Stimulated activated naive B cell treated with anti-CD40 and anti-IgM and Interleukin-4, amounts not matched to agents 10 μg/mL and 1 μg/mL and 100 μg/mL, for 72 hours (primary cell): ENCODE measurements around the gene DNAJC24.

ENCODE experiments used
- ATAC-seq, 2 donors: fragments of 150-1000 bp; cut with Tn5 transposase; replicated peaks; 2 replicates each; pipeline ENCODE4 v1.10.0; 2021; ENCODE audit warnings: moderate library complexity in 1 of 2
- DNase-seq: peaks from one replicate; pipeline ENCODE4 v3.0.0; 2021
- H3K27ac Mint-ChIP-seq: one replicate; pipeline ENCODE4 v1.8.0; 2022; ENCODE audit warnings: mild to moderate bottlenecking, mixed read lengths
- H3K27me3 Mint-ChIP-seq, 2 donors: one replicate each; pipeline ENCODE4 v1.8.0; 2022; ENCODE audit warnings: mixed read lengths in 2 of 2
- H3K36me3 Mint-ChIP-seq, 2 donors: one replicate each; pipeline ENCODE4 v1.8.0; 2022; ENCODE audit warnings: mixed read lengths in 2 of 2, mild to moderate bottlenecking in 1 of 2
- H3K4me1 Mint-ChIP-seq, 2 donors: one replicate each; pipeline ENCODE4 v1.8.0; 2022; ENCODE audit warnings: mixed read lengths in 2 of 2, mild to moderate bottlenecking in 1 of 2
- H3K4me3 Mint-ChIP-seq, 2 donors: one replicate each; pipeline ENCODE4 v1.8.0; 2022; ENCODE audit warnings: mild to moderate bottlenecking in 2 of 2, mixed read lengths in 2 of 2, moderate library complexity in 1 of 2
- H3K9me3 Mint-ChIP-seq, 2 donors: one replicate each; pipeline ENCODE4 v1.8.0; 2022; ENCODE audit warnings: mixed read lengths in 2 of 2, mild to moderate bottlenecking in 1 of 2

DNAJC24 gene

DNA sequence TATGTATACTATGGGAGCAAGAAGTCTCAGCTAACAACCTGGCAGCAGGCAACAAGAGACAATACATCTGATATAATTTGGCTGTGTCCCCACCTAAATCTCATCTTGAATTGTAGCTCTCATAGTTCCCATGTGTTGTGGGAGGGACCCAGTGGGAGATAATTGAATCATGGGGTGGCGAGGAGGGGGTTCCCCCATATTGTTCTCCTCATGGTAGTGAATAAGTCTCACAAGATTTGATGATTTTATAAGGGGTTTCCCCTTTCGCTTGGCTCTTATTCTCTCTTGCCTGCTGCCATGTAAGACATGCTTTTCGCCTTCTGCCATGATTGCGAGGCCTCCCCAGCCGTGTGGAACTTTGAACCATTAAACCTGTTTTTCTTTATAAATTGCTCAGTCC lies 6.2 kb downstream of the DNAJC24 start:
- DNase-seq (no peak), ATAC-seq (no peak)
- Mint-ChIP-seq H3K4me3 (no peak overlapping the region), H3K36me3 (peaks cover 12 to 21% of the 10 kb centered on the region in 2 donors), H3K4me1 (peaks cover 4 to 10% of the 10 kb centered on the region in 2 donors), H3K27me3 (no peaks in the 10 kb centered on the region), H3K9me3 (no peaks in the 10 kb centered on the region), H3K27ac (no peak overlapping the region)

DNA sequence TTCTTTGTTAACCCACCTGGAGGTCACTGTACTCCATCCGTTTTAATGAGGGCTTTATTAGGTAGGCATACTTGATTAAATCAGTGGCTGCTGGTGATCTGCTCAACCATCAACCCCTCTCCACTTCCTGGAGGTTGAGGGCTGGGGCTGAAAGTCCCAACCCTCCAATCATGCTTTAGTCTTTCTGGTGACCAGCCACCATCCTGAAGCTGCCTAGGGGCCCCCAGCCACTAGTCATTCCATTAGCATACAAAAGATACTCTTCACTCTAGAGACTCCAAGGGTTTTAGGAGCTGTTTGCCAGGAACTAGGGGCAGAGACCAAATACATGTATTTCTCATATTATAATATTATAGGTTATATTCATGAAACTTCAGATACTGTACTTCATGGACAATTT lies 13.5 kb downstream of the DNAJC24 start:
- DNase-seq (no peak), ATAC-seq (no peak)
- no peak overlapping the region for H3K4me3 Mint-ChIP-seq
- H3K27ac Mint-ChIP-seq = no peak overlapping the region
- no peaks in the 10 kb centered on the region for H3K27me3 Mint-ChIP-seq
- no peaks in the 10 kb centered on the region for H3K9me3 Mint-ChIP-seq
- peaks cover 3 to 4% of the 10 kb centered on the region in 2 donors for H3K4me1 Mint-ChIP-seq
- peaks cover 21 to 30% of the 10 kb centered on the region in 2 donors for H3K36me3 Mint-ChIP-seq

GRCh38 chr11:31387379-31387778 lies 17.7 kb downstream of the DNAJC24 start:
- DNase-seq = no peak

DNA sequence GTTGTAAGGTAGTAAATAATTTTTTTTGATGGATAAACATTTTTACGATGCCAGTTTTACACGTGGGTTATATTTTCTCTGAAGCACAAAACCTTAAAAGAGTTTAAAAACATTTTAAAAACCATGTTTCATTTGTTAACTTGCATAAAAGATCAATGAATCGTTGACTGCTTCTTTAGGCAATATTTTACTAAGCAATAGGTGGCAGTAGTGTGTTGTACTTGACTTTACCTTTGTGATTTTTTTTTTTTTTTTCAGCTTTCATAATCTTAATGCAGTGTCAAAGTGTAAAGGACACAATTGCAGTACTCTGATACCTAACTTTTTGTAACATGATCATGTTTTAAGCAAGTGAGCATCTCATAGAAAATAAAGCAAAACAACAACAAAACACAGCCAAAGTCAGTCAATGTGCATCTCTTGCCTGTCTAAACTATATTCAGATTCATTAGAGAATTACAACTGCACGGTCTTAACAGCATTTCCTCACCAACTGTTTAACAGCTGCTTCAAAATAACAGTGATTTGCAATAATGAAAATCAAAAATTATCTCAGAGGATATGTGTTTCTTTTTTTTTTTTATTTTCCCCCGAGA lies 27.7 kb downstream of the DNAJC24 start:
- no peak overlapping the region for H3K4me3 Mint-ChIP-seq
- H3K27ac Mint-ChIP-seq = no peak overlapping the region
- H3K4me1 Mint-ChIP-seq = peaks cover 0 to 6% of the 10 kb centered on the region in 2 donors
- H3K27me3 Mint-ChIP-seq = no peaks in the 10 kb centered on the region
- no peak for DNase-seq
- H3K9me3 Mint-ChIP-seq = peaks cover 3% of the 10 kb centered on the region in 2 donors
- no peak for ATAC-seq
- peaks cover 26 to 38% of the 10 kb centered on the region in 2 donors for H3K36me3 Mint-ChIP-seq

More at GRCh38 chr11:31387379-31387778, 17.7 kb downstream of the DNAJC24 start:
- no peak overlapping the region for H3K4me3 Mint-ChIP-seq
- H3K4me1 Mint-ChIP-seq = peaks cover 0 to 3% of the 10 kb centered on the region in 2 donors
- no peak for ATAC-seq
- no peaks in the 10 kb centered on the region for H3K27me3 Mint-ChIP-seq
- H3K27ac Mint-ChIP-seq = no peak overlapping the region
- H3K36me3 Mint-ChIP-seq = peaks cover 19 to 37% of the 10 kb centered on the region in 2 donors
- H3K9me3 Mint-ChIP-seq = peaks cover 5 to 8% of the 10 kb centered on the region in 2 donors

- peaks cover 3% of the 10 kb centered on the region in 2 donors for H3K9me3 Mint-ChIP-seq
- no peak overlapping the region for H3K27ac Mint-ChIP-seq
- H3K36me3 Mint-ChIP-seq = peaks cover 25 to 32% of the 10 kb centered on the region in 2 donors
- H3K4me1 Mint-ChIP-seq = peaks cover 0 to 4% of the 10 kb centered on the region in 2 donors
- H3K4me3 Mint-ChIP-seq = no peak overlapping the region
- H3K27me3 Mint-ChIP-seq = no peaks in the 10 kb centered on the region
- DNase-seq (no peak), ATAC-seq (no peak)
Observed at GRCh38 chr11:31404614-31405013, 35.0 kb downstream of the DNAJC24 start.

GRCh38 chr11:31408201-31408600 lies 38.5 kb downstream of the DNAJC24 start:
- H3K4me3 Mint-ChIP-seq = no peak overlapping the region
- H3K27ac Mint-ChIP-seq = no peak overlapping the region
- peaks cover 0 to 5% of the 10 kb centered on the region in 2 donors for H3K9me3 Mint-ChIP-seq
- H3K4me1 Mint-ChIP-seq = peaks cover 0 to 1% of the 10 kb centered on the region in 2 donors
- H3K27me3 Mint-ChIP-seq = no peaks in the 10 kb centered on the region
- ATAC-seq (no peak), DNase-seq (no peak)
- H3K36me3 Mint-ChIP-seq = peaks cover 15 to 22% of the 10 kb centered on the region in 2 donors

DNA sequence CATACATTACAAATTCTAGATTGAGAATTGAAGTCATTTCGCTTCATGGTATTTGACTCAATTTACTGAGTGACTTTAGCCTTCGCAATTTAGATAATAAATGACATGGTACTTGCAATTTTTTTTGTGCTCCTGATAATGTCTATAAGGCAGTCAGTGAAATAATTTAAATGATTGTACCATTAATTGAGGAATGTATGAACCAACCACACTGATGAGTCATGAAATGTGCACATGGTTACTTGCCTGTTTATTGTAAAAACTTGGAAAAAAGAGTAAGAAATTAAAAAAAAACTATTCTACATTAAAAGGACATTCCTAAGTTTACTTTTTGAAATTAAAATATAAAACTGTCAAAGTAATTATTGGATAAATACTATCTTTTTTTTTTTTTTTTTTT lies 43.3 kb downstream of the DNAJC24 start:
- H3K36me3 Mint-ChIP-seq = peaks cover 16 to 31% of the 10 kb centered on the region in 2 donors
- H3K4me3 Mint-ChIP-seq = no peak overlapping the region
- no peak overlapping the region for H3K27ac Mint-ChIP-seq
- DNase-seq (no peak), ATAC-seq (no peak)
- H3K4me1 Mint-ChIP-seq = no peaks in the 10 kb centered on the region
- H3K27me3 Mint-ChIP-seq = no peaks in the 10 kb centered on the region
- peaks cover 0 to 5% of the 10 kb centered on the region in 2 donors for H3K9me3 Mint-ChIP-seq

DNA sequence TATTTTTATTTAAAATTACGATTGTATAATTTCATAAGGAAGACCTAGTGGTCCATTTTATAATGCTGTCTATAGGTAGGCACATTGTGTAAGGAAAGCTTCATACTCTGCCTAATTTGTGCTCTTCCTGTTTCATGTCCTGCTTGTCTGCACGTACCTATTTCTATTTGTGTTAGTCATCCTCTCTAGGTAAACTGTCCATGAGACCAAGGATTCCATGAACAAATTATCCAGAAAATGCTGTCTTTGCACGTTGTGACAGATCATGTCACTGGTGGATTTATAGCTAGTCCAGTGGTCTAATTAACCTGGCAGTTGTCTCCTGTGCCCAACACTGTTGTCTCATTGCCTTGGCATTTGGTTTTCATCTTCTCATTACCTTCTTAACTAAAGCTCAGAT lies 44.7 kb downstream of the DNAJC24 start:
- DNase-seq (no peak), ATAC-seq (no peak)
- no peaks in the 10 kb centered on the region for H3K4me1 Mint-ChIP-seq
- peaks cover 0 to 5% of the 10 kb centered on the region in 2 donors for H3K9me3 Mint-ChIP-seq
- no peaks in the 10 kb centered on the region for H3K27me3 Mint-ChIP-seq
- H3K27ac Mint-ChIP-seq = no peak overlapping the region
- peaks cover 14 to 31% of the 10 kb centered on the region in 2 donors for H3K36me3 Mint-ChIP-seq
- H3K4me3 Mint-ChIP-seq = no peak overlapping the region

- Mint-ChIP-seq H3K27me3 (no peaks in the 10 kb centered on the region), H3K36me3 (peaks cover 14 to 36% of the 10 kb centered on the region in 2 donors), H3K27ac (no peak overlapping the region), H3K4me1 (no peaks in the 10 kb centered on the region), H3K9me3 (peaks cover 0 to 5% of the 10 kb centered on the region in 2 donors), H3K4me3 (no peak overlapping the region)
- ATAC-seq = no peak
- no peak for DNase-seq
Observed at GRCh38 chr11:31415435-31415834, 45.8 kb downstream of the DNAJC24 start.

DNA sequence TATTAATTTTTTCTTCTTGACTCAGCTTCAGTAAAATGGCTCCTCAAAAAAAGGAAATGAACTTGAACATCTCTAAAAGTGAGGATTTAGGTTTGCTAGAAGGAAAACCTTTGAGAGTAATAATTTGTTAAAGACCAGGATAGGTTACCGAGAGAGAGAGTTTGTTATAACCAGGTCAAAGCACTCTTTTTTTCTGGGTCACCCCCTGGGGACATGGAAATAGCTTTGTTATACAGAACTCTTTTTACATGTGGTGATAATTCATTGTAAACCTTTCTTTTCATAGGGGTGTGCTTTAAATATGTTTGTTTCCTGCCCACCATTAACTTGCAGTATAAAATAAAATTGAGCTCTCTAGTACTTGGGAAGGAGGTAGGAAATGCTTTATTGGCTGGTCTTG lies 47.7 kb downstream of the DNAJC24 start:
- DNase-seq (no peak), ATAC-seq (no peak)
- Mint-ChIP-seq H3K27me3 (no peaks in the 10 kb centered on the region), H3K4me1 (no peaks in the 10 kb centered on the region), H3K27ac (no peak overlapping the region), H3K36me3 (peaks cover 8 to 27% of the 10 kb centered on the region in 2 donors), H3K4me3 (no peak overlapping the region), H3K9me3 (no peaks in the 10 kb centered on the region)

- DNase-seq = no peak
- no peak overlapping the region for H3K4me3 Mint-ChIP-seq
- H3K9me3 Mint-ChIP-seq = no peaks in the 10 kb centered on the region
- ATAC-seq = no peak
- no peaks in the 10 kb centered on the region for H3K27me3 Mint-ChIP-seq
- no peaks in the 10 kb centered on the region for H3K4me1 Mint-ChIP-seq
- no peak overlapping the region for H3K27ac Mint-ChIP-seq
- peaks cover 8 to 27% of the 10 kb centered on the region in 2 donors for H3K36me3 Mint-ChIP-seq
Observed at GRCh38 chr11:31417816-31418215, 48.2 kb downstream of the DNAJC24 start.

DNA sequence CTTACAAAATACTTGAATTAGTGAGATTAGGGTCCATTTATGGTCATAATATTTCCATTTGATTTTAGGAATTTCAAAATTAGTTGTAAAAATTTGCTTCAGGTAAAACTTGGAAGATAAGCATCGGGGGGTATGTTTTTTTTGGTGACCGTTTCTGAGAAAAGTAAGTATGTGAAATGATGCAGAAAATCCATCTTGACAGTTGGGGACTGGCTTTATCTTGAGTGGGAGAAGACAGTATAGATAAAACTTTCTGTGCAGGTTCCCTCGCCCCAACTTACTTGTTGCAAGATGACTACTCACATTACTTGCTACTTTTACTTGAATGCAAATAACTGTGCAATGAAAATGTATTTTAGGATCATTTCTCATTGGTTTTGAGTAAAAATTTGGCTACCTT lies 49.5 kb downstream of the DNAJC24 start:
- H3K27ac Mint-ChIP-seq = no peak overlapping the region
- H3K9me3 Mint-ChIP-seq = no peaks in the 10 kb centered on the region
- no peak for DNase-seq
- no peaks in the 10 kb centered on the region for H3K4me1 Mint-ChIP-seq
- H3K4me3 Mint-ChIP-seq = no peak overlapping the region
- H3K36me3 Mint-ChIP-seq = peaks cover 8 to 27% of the 10 kb centered on the region in 2 donors
- H3K27me3 Mint-ChIP-seq = no peaks in the 10 kb centered on the region
- no peak for ATAC-seq

GRCh38 chr11:31419669-31420068 lies 50.0 kb downstream of the DNAJC24 start:
- Mint-ChIP-seq H3K4me3 (no peak overlapping the region), H3K9me3 (no peaks in the 10 kb centered on the region), H3K27me3 (no peaks in the 10 kb centered on the region), H3K4me1 (no peaks in the 10 kb centered on the region), H3K27ac (no peak overlapping the region), H3K36me3 (peaks cover 8 to 23% of the 10 kb centered on the region in 2 donors)
- no peak for DNase-seq
- ATAC-seq = no peak

- ATAC-seq = no peak
- Mint-ChIP-seq H3K27ac (no peak overlapping the region), H3K36me3 (peaks cover 2 to 17% of the 10 kb centered on the region in 2 donors), H3K4me3 (no peak overlapping the region), H3K4me1 (no peaks in the 10 kb centered on the region), H3K27me3 (no peaks in the 10 kb centered on the region), H3K9me3 (no peaks in the 10 kb centered on the region)
- DNase-seq = no peak
Observed at GRCh38 chr11:31421820-31422219, 52.2 kb downstream of the DNAJC24 start.

DNA sequence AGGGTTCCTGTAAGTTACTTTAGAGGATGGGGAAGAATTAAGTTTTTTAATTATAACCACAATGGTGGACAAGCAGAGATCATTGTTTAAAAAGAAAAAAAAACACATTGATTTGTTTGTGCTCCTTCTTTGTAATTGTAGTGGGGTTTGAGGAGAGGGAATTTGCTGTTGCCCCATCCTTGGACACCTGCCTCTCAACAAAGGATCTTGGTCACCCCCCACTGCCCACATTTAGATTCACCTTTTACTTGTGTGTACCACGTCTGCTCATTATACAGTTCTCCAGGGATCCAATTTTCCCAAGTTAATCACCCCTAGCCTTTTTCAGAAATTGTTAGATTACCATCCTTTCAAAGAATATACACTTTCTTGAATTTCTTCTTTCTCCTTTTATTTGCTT lies 53.0 kb downstream of the DNAJC24 start:
- DNase-seq (no peak), ATAC-seq (no peak)
- H3K4me1 Mint-ChIP-seq = no peaks in the 10 kb centered on the region
- no peak overlapping the region for H3K27ac Mint-ChIP-seq
- H3K4me3 Mint-ChIP-seq = no peak overlapping the region
- H3K36me3 Mint-ChIP-seq = peaks cover 6 to 21% of the 10 kb centered on the region in 2 donors
- H3K27me3 Mint-ChIP-seq = no peaks in the 10 kb centered on the region
- H3K9me3 Mint-ChIP-seq = no peaks in the 10 kb centered on the region
